ENCODE measurements around the gene SPOPL.

Gene SPOPL

GRCh38 chr2:138615257-138615656 lies 113.7 kb downstream of the SPOPL start:
- no peaks in the 10 kb centered on the region for H3K4me1 ChIP-seq (ENCODE audit: control insufficient read depth, insufficient read depth, low read length)
- ChIA-PET CTCF (no interaction called here), POLR2A (no interaction called here)
- no peak overlapping the region for H3K4me3 ChIP-seq (ENCODE audit: low read depth, low read length)
- TF ChIP-seq, protein P1, sequence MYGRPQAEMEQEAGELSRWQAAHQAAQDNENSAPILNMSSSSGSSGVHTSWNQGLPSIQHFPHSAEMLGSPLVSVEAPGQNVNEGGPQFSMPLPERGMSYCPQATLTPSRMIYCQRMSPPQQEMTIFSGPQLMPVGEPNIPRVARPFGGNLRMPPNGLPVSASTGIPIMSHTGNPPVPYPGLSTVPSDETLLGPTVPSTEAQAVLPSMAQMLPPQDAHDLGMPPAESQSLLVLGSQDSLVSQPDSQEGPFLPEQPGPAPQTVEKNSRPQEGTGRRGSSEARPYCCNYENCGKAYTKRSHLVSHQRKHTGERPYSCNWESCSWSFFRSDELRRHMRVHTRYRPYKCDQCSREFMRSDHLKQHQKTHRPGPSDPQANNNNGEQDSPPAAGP (tag by site-specific recombination; IDR thresholded peaks at IDR 0.05): no peak
- TF ChIP-seq, protein P2, sequence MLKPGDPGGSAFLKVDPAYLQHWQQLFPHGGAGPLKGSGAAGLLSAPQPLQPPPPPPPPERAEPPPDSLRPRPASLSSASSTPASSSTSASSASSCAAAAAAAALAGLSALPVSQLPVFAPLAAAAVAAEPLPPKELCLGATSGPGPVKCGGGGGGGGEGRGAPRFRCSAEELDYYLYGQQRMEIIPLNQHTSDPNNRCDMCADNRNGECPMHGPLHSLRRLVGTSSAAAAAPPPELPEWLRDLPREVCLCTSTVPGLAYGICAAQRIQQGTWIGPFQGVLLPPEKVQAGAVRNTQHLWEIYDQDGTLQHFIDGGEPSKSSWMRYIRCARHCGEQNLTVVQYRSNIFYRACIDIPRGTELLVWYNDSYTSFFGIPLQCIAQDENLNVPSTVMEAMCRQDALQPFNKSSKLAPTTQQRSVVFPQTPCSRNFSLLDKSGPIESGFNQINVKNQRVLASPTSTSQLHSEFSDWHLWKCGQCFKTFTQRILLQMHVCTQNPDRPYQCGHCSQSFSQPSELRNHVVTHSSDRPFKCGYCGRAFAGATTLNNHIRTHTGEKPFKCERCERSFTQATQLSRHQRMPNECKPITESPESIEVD (tag by site-specific recombination; IDR thresholded peaks at IDR 0.05): no peak
- TF ChIP-seq ZNF654 (tag by site-specific recombination; IDR thresholded peaks at IDR 0.05; ENCODE audit: low read depth): no peak
- TF ChIP-seq, protein P3, sequence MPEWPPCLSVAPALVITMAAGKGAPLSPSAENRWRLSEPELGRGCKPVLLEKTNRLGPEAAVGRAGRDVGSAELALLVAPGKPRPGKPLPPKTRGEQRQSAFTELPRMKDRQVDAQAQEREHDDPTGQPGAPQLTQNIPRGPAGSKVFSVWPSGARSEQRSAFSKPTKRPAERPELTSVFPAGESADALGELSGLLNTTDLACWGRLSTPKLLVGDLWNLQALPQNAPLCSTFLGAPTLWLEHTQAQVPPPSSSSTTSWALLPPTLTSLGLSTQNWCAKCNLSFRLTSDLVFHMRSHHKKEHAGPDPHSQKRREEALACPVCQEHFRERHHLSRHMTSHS (tag by site-specific recombination; IDR thresholded peaks at IDR 0.05): no peak
- no peak for TF ChIP-seq ZNF18 (tag by site-specific recombination; IDR thresholded peaks at IDR 0.05)
- no peak for TF ChIP-seq KLF1 (tag by site-specific recombination; IDR thresholded peaks at IDR 0.05)
- no peaks in the 10 kb centered on the region for H3K36me3 ChIP-seq (ENCODE audit: control insufficient read depth in 2 of 2, insufficient read depth in 1 of 2, low read length in 2 of 2)
- no peak overlapping the region for H3K27ac ChIP-seq (ENCODE audit: extremely low read depth, low read depth, low read length)
- H3K9me3 ChIP-seq (ENCODE audit: control insufficient read depth, insufficient read depth, low read depth, low read length): no peaks in the 10 kb centered on the region

DNA sequence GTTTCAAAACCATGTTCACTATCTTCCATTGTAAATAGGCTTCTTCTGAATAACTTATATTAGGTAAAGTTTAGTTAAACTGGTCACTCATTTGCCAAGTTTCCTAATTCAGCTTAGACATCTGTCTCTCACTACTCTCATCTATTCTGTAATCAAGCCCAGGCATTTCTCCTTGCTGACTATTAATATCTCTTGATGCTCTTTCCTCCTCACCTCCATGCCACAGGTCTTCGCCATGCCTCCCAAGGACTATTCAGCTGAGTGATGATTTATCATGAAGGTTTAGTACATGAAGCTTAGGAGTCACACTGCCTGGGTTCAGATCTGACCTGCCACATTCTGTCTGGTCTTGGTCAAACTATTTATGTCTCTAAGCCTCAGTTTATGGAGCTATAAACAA lies 115.5 kb downstream of the SPOPL start:
- CTCF ChIA-PET: interaction anchor here (0.6 to 1.1 kb wide), 3 partner anchors 99 to 211 kb away, joined by 3 to 4 read pairs (median 3); no protein-coding TSS in a partner anchor
- POLR2A ChIA-PET: no interaction called here
- H3K36me3 ChIP-seq (ENCODE audit: control insufficient read depth in 2 of 2, insufficient read depth in 1 of 2, low read length in 2 of 2): no peaks in the 10 kb centered on the region

GRCh38 chr2:138618971-138619370 lies 117.4 kb downstream of the SPOPL start:
- no peaks in the 10 kb centered on the region for H3K4me1 ChIP-seq (ENCODE audit: control insufficient read depth, insufficient read depth, low read length)
- ChIA-PET POLR2A (no interaction called here), CTCF (no interaction called here)
- H3K36me3 ChIP-seq (ENCODE audit: control insufficient read depth in 2 of 2, insufficient read depth in 1 of 2, low read length in 2 of 2): no peaks in the 10 kb centered on the region
- no peak overlapping the region for H3K4me3 ChIP-seq (ENCODE audit: low read depth, low read length)
- TF ChIP-seq ZNF837 (tag by site-specific recombination; IDR thresholded peaks at IDR 0.05): no peak
- no peak for TF ChIP-seq ZNF501 (tag by site-specific recombination; IDR thresholded peaks at IDR 0.05)
- no peak for TF ChIP-seq REPIN1 (tag by site-specific recombination; IDR thresholded peaks at IDR 0.05; ENCODE audit: low read depth)
- no peak for TF ChIP-seq ZNF248 (tag by site-specific recombination; IDR thresholded peaks at IDR 0.05)
- TF ChIP-seq ZNF664 (tag by site-specific recombination; IDR thresholded peaks at IDR 0.05): no peak
- TF ChIP-seq ZNF529 (tag by site-specific recombination; IDR thresholded peaks at IDR 0.05; ENCODE audit: insufficient replicate concordance): no peak
- no peak for TF ChIP-seq ZNF155 (tag by site-specific recombination; IDR thresholded peaks at IDR 0.05)
- TF ChIP-seq ZNF658 (tag by site-specific recombination; IDR thresholded peaks at IDR 0.05): no peak
- no peak for TF ChIP-seq ATF2 (tag by site-specific recombination; IDR thresholded peaks at IDR 0.05; ENCODE audit: low read depth)
- TF ChIP-seq ZNF843 (tag by site-specific recombination; IDR thresholded peaks at IDR 0.05): no peak
- TF ChIP-seq SCRT1 (tag by site-specific recombination; IDR thresholded peaks at IDR 0.05; ENCODE audit: borderline replicate concordance): no peak
- H3K9me3 ChIP-seq (ENCODE audit: control insufficient read depth, insufficient read depth, low read depth, low read length): no peaks in the 10 kb centered on the region
- H3K27ac ChIP-seq (ENCODE audit: extremely low read depth, low read depth, low read length): no peak overlapping the region

More for the DNA sequence above, 115.5 kb downstream of the SPOPL start:
- Histone ChIP-seq H3K27ac (ENCODE audit: extremely low read depth, low read depth, low read length) (no peak overlapping the region), H3K4me1 (ENCODE audit: control insufficient read depth, insufficient read depth, low read length) (no peaks in the 10 kb centered on the region), H3K9me3 (ENCODE audit: control insufficient read depth, insufficient read depth, low read depth, low read length) (no peaks in the 10 kb centered on the region), H3K4me3 (ENCODE audit: low read depth, low read length) (no peak overlapping the region)
- TF ChIP-seq ZNF16 (tag by site-specific recombination; IDR thresholded peaks at IDR 0.05; ENCODE audit: low read depth) (no peak), ZNF792 (tag by site-specific recombination; IDR thresholded peaks at IDR 0.05) (no peak), TCF7L2 (IDR thresholded peaks at IDR 0.05; ENCODE audit: borderline replicate concordance, low read depth, low read length) (no peak), ZNF211 (tag by site-specific recombination; IDR thresholded peaks at IDR 0.05; ENCODE audit: low read depth) (no peak)
- TF ChIP-seq, protein P4, sequence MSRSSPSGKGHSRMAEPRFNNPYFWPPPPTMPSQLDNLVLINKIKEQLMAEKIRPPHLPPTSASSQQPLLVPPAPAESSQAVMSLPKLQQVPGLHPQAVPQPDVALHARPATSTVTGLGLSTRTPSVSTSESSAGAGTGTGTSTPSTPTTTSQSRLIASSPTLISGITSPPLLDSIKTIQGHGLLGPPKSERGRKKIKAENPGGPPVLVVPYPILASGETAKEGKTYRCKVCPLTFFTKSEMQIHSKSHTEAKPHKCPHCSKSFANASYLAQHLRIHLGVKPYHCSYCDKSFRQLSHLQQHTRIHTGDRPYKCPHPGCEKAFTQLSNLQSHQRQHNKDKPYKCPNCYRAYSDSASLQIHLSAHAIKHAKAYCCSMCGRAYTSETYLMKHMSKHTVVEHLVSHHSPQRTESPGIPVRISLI (tag by site-specific recombination; IDR thresholded peaks at IDR 0.05): no peak
